ENCODE results near the gene LRP3.

GRCh38 chr19:33159149-33159548 lies 35.0 kb upstream of the LRP3 start:
- TF ChIP-seq CTCF (IDR thresholded peaks at IDR 0.05) = no peak
- no peak for TF ChIP-seq EP300 (IDR thresholded peaks at IDR 0.05)

All from upper lobe of left lung (tissue), 4 donors.